Vagina (tissue), 2 donors: Measurements from ENCODE around the gene CTNNA3.
"Not testable (repeated sequence)": the region's sequence is repeated elsewhere in the genome, so short reads cannot be mapped to it uniquely, and the experiment has no call there.

Experiments
- POLR2A ChIP-seq, 2 donors: fragments of 450-650 bp; IDR thresholded peaks; one replicate each; pipeline ENCODE4 v1.6.1; 2017; ENCODE audit warnings: antibody characterized with exemption in 2 of 2, mild to moderate bottlenecking in 2 of 2, moderate library complexity in 2 of 2
- TF ChIP-seq, protein P1 (sequence below), 3 experiments: fragments of 450-650 bp in 2 of 3; fragments of 200-600 bp in 1 of 3; sonication (generic) in 1 of 3; IDR thresholded peaks; one replicate each; pipeline ENCODE4 v1.5.1; 2017 to 2019; ENCODE audit warnings: antibody characterized with exemption in 3 of 3, mild to moderate bottlenecking in 2 of 3, moderate library complexity in 2 of 3

DNA sequence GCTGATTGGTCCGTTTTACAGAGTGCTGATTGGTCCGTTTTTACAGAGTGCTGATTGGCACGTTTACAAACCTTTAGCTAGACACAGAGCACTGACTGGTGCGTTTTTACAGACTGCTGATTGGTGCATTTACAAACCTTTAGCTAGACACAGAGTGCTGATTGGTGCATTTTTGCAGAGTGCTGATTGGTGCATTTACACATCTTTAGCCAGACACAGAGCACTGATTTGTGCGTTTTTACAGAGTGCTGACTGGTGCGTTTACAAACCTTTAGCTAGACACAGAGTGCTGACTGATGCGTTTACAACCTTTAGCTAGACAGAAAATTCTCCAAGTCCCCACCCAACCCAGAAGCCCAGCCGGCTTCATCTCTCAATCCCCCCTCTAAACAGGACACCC is 11.9 kb downstream of the CTNNA3 start:
- TF ChIP-seq POLR2A (IDR thresholded peaks at IDR 0.05) = not testable (repeated sequence)
- TF ChIP-seq, protein P1, sequence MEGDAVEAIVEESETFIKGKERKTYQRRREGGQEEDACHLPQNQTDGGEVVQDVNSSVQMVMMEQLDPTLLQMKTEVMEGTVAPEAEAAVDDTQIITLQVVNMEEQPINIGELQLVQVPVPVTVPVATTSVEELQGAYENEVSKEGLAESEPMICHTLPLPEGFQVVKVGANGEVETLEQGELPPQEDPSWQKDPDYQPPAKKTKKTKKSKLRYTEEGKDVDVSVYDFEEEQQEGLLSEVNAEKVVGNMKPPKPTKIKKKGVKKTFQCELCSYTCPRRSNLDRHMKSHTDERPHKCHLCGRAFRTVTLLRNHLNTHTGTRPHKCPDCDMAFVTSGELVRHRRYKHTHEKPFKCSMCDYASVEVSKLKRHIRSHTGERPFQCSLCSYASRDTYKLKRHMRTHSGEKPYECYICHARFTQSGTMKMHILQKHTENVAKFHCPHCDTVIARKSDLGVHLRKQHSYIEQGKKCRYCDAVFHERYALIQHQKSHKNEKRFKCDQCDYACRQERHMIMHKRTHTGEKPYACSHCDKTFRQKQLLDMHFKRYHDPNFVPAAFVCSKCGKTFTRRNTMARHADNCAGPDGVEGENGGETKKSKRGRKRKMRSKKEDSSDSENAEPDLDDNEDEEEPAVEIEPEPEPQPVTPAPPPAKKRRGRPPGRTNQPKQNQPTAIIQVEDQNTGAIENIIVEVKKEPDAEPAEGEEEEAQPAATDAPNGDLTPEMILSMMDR (IDR thresholded peaks at IDR 0.05) = not testable (repeated sequence)
